Measurements from ENCODE around the gene ACTR2. TPM values are rescaled to one million over a fixed set of nuclear protein-coding genes. Genes with fewer than 3 reads are reported as not detected.

ACTR2 gene
- total and polyA plus RNA-seq, 2 of the 13 experiments (the other 11 are each of a cell fraction or from before 2014, with no cell fraction given), result 51.2 to 100 TPM

DNA sequence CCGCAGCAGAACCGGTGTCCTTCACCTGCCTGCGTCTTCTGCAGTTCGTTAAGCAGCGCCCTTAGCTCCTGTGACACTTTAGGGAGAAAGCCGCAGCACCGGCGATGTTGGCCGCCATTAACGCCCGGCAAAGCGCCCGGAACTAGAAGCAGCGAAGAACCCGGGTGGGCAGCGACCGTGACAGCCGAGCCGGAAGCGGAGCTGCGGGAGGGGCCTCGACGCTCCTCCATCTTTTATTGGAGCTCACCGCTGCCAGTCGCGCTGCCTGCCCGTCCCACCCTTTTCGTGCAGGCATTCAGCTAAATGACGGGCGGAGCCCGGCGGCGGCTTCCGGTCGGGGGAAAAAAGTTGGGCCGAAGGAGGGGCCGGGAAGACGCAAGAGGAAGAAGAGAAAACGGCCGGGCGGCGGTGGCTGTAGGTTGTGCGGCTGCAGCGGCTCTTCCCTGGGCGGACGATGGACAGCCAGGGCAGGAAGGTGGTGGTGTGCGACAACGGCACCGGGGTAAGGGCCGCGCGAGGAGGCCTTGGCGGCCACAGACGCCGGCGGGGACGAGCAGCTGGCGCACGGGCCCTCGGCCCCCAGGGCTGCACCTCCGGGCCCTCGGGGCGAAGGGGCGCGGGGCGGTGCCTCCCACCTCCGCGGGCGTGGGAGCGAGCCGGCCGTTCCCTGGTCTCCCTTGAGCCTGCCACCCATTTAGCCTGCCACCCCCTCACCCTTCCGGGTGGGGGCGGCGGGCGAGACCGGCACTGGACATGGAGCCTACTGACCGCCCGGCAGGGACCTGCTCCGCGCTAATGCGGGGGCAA, at the start of gene ACTR2 (continued):
- TF ChIP-seq ZNF782 (CRISPR knock-in tag; IDR thresholded peaks at IDR 0.05; ENCODE audit: borderline replicate concordance) (peak; percentile 9), FOXK1 (CRISPR knock-in tag; IDR thresholded peaks at IDR 0.05; ENCODE audit: borderline replicate concordance, low read depth) (peak; percentile 65; the same call in 1 of the 2 replicates), DNMT3B (CRISPR knock-in tag; conservative IDR thresholded peaks at IDR 0.05) (0 out of 2 replicates have a peak, but pooled peaks have one; percentile 64), SIX1 (CRISPR knock-in tag; IDR thresholded peaks at IDR 0.05; ENCODE audit: borderline replicate concordance) (peak; percentile 32; the same call in 1 of the 2 replicates), HOXA3 (CRISPR knock-in tag; IDR thresholded peaks at IDR 0.05) (peak; percentile 60), SALL2 (CRISPR knock-in tag; IDR thresholded peaks at IDR 0.05) (peak; percentile 88), ZNF557 (CRISPR knock-in tag; IDR thresholded peaks at IDR 0.05) (0 out of 2 replicates have a peak, but pooled peaks have one; percentile 24)
- TF ChIP-seq, protein P1, sequence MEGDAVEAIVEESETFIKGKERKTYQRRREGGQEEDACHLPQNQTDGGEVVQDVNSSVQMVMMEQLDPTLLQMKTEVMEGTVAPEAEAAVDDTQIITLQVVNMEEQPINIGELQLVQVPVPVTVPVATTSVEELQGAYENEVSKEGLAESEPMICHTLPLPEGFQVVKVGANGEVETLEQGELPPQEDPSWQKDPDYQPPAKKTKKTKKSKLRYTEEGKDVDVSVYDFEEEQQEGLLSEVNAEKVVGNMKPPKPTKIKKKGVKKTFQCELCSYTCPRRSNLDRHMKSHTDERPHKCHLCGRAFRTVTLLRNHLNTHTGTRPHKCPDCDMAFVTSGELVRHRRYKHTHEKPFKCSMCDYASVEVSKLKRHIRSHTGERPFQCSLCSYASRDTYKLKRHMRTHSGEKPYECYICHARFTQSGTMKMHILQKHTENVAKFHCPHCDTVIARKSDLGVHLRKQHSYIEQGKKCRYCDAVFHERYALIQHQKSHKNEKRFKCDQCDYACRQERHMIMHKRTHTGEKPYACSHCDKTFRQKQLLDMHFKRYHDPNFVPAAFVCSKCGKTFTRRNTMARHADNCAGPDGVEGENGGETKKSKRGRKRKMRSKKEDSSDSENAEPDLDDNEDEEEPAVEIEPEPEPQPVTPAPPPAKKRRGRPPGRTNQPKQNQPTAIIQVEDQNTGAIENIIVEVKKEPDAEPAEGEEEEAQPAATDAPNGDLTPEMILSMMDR (CRISPR knock-in tag; IDR thresholded peaks at IDR 0.05), result peak; percentile 13; the same call in 1 of the 2 replicates
- TF ChIP-seq, protein P2, sequence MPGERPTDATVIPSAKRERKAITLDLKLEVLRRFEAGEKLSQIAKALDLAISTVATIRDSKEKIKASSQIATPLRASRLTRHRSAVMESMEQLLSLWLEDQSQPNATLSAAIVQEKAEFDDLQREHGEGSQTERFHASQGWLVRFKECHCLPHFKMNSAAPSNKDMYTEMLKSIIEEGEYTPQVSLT (CRISPR knock-in tag; IDR thresholded peaks at IDR 0.05; ENCODE audit: borderline replicate concordance, low read depth), result no peak
- TF ChIP-seq, protein P3, sequence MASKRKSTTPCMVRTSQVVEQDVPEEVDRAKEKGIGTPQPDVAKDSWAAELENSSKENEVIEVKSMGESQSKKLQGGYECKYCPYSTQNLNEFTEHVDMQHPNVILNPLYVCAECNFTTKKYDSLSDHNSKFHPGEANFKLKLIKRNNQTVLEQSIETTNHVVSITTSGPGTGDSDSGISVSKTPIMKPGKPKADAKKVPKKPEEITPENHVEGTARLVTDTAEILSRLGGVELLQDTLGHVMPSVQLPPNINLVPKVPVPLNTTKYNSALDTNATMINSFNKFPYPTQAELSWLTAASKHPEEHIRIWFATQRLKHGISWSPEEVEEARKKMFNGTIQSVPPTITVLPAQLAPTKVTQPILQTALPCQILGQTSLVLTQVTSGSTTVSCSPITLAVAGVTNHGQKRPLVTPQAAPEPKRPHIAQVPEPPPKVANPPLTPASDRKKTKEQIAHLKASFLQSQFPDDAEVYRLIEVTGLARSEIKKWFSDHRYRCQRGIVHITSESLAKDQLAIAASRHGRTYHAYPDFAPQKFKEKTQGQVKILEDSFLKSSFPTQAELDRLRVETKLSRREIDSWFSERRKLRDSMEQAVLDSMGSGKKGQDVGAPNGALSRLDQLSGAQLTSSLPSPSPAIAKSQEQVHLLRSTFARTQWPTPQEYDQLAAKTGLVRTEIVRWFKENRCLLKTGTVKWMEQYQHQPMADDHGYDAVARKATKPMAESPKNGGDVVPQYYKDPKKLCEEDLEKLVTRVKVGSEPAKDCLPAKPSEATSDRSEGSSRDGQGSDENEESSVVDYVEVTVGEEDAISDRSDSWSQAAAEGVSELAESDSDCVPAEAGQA (IDR thresholded peaks at IDR 0.05; ENCODE audit: low read depth), result peak; percentile 72
- TF ChIP-seq, protein P3 (CRISPR knock-in tag; IDR thresholded peaks at IDR 0.05; ENCODE audit: borderline replicate concordance), result peak; percentile 66; the same call in 1 of the 2 replicates
- TF ChIP-seq, protein P4, sequence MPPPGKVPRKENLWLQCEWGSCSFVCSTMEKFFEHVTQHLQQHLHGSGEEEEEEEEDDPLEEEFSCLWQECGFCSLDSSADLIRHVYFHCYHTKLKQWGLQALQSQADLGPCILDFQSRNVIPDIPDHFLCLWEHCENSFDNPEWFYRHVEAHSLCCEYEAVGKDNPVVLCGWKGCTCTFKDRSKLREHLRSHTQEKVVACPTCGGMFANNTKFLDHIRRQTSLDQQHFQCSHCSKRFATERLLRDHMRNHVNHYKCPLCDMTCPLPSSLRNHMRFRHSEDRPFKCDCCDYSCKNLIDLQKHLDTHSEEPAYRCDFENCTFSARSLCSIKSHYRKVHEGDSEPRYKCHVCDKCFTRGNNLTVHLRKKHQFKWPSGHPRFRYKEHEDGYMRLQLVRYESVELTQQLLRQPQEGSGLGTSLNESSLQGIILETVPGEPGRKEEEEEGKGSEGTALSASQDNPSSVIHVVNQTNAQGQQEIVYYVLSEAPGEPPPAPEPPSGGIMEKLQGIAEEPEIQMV (CRISPR knock-in tag; IDR thresholded peaks at IDR 0.05; ENCODE audit: low read depth), result peak; percentile 78
- TF ChIP-seq, protein P5, sequence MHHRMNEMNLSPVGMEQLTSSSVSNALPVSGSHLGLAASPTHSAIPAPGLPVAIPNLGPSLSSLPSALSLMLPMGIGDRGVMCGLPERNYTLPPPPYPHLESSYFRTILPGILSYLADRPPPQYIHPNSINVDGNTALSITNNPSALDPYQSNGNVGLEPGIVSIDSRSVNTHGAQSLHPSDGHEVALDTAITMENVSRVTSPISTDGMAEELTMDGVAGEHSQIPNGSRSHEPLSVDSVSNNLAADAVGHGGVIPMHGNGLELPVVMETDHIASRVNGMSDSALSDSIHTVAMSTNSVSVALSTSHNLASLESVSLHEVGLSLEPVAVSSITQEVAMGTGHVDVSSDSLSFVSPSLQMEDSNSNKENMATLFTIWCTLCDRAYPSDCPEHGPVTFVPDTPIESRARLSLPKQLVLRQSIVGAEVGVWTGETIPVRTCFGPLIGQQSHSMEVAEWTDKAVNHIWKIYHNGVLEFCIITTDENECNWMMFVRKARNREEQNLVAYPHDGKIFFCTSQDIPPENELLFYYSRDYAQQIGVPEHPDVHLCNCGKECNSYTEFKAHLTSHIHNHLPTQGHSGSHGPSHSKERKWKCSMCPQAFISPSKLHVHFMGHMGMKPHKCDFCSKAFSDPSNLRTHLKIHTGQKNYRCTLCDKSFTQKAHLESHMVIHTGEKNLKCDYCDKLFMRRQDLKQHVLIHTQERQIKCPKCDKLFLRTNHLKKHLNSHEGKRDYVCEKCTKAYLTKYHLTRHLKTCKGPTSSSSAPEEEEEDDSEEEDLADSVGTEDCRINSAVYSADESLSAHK (CRISPR knock-in tag; IDR thresholded peaks at IDR 0.05; ENCODE audit: borderline replicate concordance), result no peak

Data from HepG2 (cell line).